SK-N-SH (cell line): ENCODE measurements around the gene PCP4. TPM values are rescaled to one million over a fixed set of nuclear protein-coding genes. Genes with fewer than 3 reads are reported as not detected.

Source experiments
- CTCF ChIA-PET: fragments of 300-600, 350-600 bp; formaldehyde crosslinking; extraction: SDS; loops from one replicate; lab custom pipeline; 2021; lab: Yijun Ruan, JAX
- POLR2A ChIA-PET: fragments of 350-600 bp; sonication (Branson Sonifier 250); formaldehyde crosslinking; extraction: SDS; loops from one replicate; lab custom pipeline; 2020; ENCODE audit warnings: antibody characterized with exemption, inconsistent platforms; lab: Yijun Ruan, JAX
- DNase-seq: peaks from one replicate; pipeline ENCODE4 v3.0.0; 2012
- H2AFZ ChIP-seq: fragments of 200-600 bp; sonication (generic); 2 replicates; pipeline ENCODE4 v1.8.1; 2016; ENCODE audit warnings: antibody characterized with exemption, mild to moderate bottlenecking, low read depth
- H3F3A ChIP-seq: fragments of 200-600 bp; sonication (generic); replicated peaks from 2 replicates; pipeline ENCODE3; 2016; ENCODE audit warnings: antibody characterized with exemption, mild to moderate bottlenecking; ENCODE audit not compliant: insufficient read depth
- H3K27ac ChIP-seq, 2 experiments: fragments of 200-500 bp in 1 of 2; fragments of 200-600 bp in 1 of 2; sonication (Bioruptor generic) in 1 of 2; sonication (generic), shearing (Covaris generic) in 1 of 2; 2 replicates each; pipeline versions ENCODE4 v1.5.1 to v1.6.1; 2014 to 2016; ENCODE audit warnings: low read depth in 2 of 2, inconsistent platforms in 1 of 2, low read length in 1 of 2, mild to moderate bottlenecking in 1 of 2, mixed read lengths in 1 of 2
- H3K27me3 ChIP-seq: fragments of 200-600 bp; sonication (generic), shearing (Covaris generic); 2 replicates; pipeline ENCODE4 v1.6.1; 2016; ENCODE audit warnings: mixed run types; ENCODE audit not compliant: insufficient read depth
- H3K36me3 ChIP-seq, 2 experiments: fragments of 200-500 bp in 1 of 2; fragments of 200-600 bp in 1 of 2; sonication (Bioruptor generic) in 1 of 2; sonication (generic) in 1 of 2; replicated peaks in 1 of 2; 2 replicates each; pipeline versions ENCODE3 to v1.5.1; 2014 to 2016; ENCODE audit warnings: low read length in 1 of 2, mild to moderate bottlenecking in 1 of 2; ENCODE audit not compliant: insufficient read depth in 2 of 2, control insufficient read depth in 1 of 2
- H3K4me1 ChIP-seq, 2 experiments: fragments of 200-500 bp in 1 of 2; fragments of 200-600 bp in 1 of 2; sonication (Bioruptor generic) in 1 of 2; sonication (generic), shearing (Covaris generic) in 1 of 2; 2 replicates each; pipeline versions ENCODE4 v1.5.1 to v1.6.1; 2014 to 2016; ENCODE audit warnings: low read depth in 1 of 2, low read length in 1 of 2, mixed run types in 1 of 2; ENCODE audit not compliant: insufficient read depth in 2 of 2, control insufficient read depth in 1 of 2
- H3K4me2 ChIP-seq: fragments of 200-600 bp; sonication (generic), shearing (Covaris generic); 2 replicates; pipeline ENCODE4 v1.6.1; 2017; ENCODE audit warnings: mixed run types
- H3K4me3 ChIP-seq, 2 experiments: fragments of 200-500 bp in 1 of 2; fragments of 200-600 bp in 1 of 2; sonication (Bioruptor generic) in 1 of 2; sonication (generic), shearing (Covaris generic) in 1 of 2; 2 replicates each; pipeline versions ENCODE4 v1.5.1 to v1.8.1; 2014 to 2016; ENCODE audit warnings: low read depth in 2 of 2, inconsistent platforms in 1 of 2, low read length in 1 of 2, mild to moderate bottlenecking in 1 of 2, mixed read lengths in 1 of 2, moderate library complexity in 1 of 2
- H3K79me2 ChIP-seq: fragments of 200-600 bp; sonication (generic); 2 replicates; pipeline ENCODE4 v1.8.1; 2017; ENCODE audit warnings: mild to moderate bottlenecking; ENCODE audit not compliant: insufficient read depth
- H3K9ac ChIP-seq: fragments of 200-600 bp; sonication (generic); 2 replicates; pipeline ENCODE4 v1.6.1; 2017; ENCODE audit warnings: mixed run types
- H3K9me2 ChIP-seq: fragments of 200-600 bp; sonication (generic); 2 replicates; pipeline ENCODE4 v1.6.1; 2017; ENCODE audit warnings: mixed run types
- H3K9me3 ChIP-seq: fragments of 200-600 bp; sonication (generic); 2 replicates; pipeline ENCODE4 v1.6.1; 2017; ENCODE audit warnings: mixed run types, mild to moderate bottlenecking, moderate library complexity
- H4K20me1 ChIP-seq: fragments of 200-600 bp; sonication (generic); 2 replicates; pipeline ENCODE4 v1.6.1; 2017; ENCODE audit warnings: mild to moderate bottlenecking, mixed run types; ENCODE audit not compliant: insufficient read depth
- CHD2 ChIP-seq: fragments of 150-350 bp; IDR thresholded peaks from 2 replicates; pipeline ENCODE4 v1.6.1; 2018; ENCODE audit warnings: low read length; ENCODE audit not compliant: partially characterized antibody
- ELF1 ChIP-seq: IDR thresholded peaks from 2 replicates; pipeline ENCODE4 v1.4.0; 2012
- EZH2phosphoT487 ChIP-seq: fragments of 200-600 bp; sonication (generic); IDR thresholded peaks from 2 replicates; pipeline ENCODE4 v1.6.1; 2017; ENCODE audit warnings: low read depth, mixed run types, mild to moderate bottlenecking, antibody characterized with exemption, moderate library complexity, borderline replicate concordance
- FOXJ3 ChIP-seq: sonication (generic); formaldehyde crosslinking; IDR thresholded peaks from 2 replicates; pipeline ENCODE4 v1.5.1; 2020; ENCODE audit warnings: mild to moderate bottlenecking, missing genetic modification reagents
- GABPA ChIP-seq: IDR thresholded peaks from 2 replicates; pipeline ENCODE4 v1.4.0; 2012; ENCODE audit warnings: low read depth, mild to moderate bottlenecking
- GATA2 ChIP-seq: sonication (generic); formaldehyde crosslinking; IDR thresholded peaks from 2 replicates; pipeline ENCODE4 v1.5.0; 2020; ENCODE audit warnings: mild to moderate bottlenecking, missing genetic modification reagents
- JUND ChIP-seq: IDR thresholded peaks from 2 replicates; pipeline ENCODE4 v1.4.0; 2012
- MAX ChIP-seq: IDR thresholded peaks from 2 replicates; pipeline ENCODE4 v1.4.0; 2012; ENCODE audit warnings: low read depth
- MXI1 ChIP-seq: IDR thresholded peaks from 2 replicates; pipeline ENCODE4 v1.6.1; 2012; ENCODE audit warnings: mild to moderate bottlenecking, low read depth, low read length, improper control_type of control experiment
- NFIC ChIP-seq: IDR thresholded peaks from 2 replicates; pipeline ENCODE4 v1.4.0; 2012; ENCODE audit warnings: borderline replicate concordance
- POLR2AphosphoS5 ChIP-seq: IDR thresholded peaks from 2 replicates; pipeline ENCODE4 v1.6.1; 2012; ENCODE audit warnings: low read depth, low read length
- RAD21 ChIP-seq: IDR thresholded peaks from 2 replicates; pipeline ENCODE4 v1.6.1; 2012; ENCODE audit warnings: mild to moderate bottlenecking, low read length
- RFX5 ChIP-seq: IDR thresholded peaks from 2 replicates; pipeline ENCODE4 v1.6.1; 2012; ENCODE audit warnings: mild to moderate bottlenecking, improper control_type of control experiment, low read length
- RXRA ChIP-seq: IDR thresholded peaks from 2 replicates; pipeline ENCODE4 v1.4.0; 2012; ENCODE audit warnings: low read depth, mild to moderate bottlenecking, borderline replicate concordance
- SIN3A ChIP-seq: IDR thresholded peaks from 2 replicates; pipeline ENCODE4 v1.6.1; 2012; ENCODE audit warnings: low read depth, mild to moderate bottlenecking, low read length, moderate library complexity, borderline replicate concordance
- TAF1 ChIP-seq: IDR thresholded peaks from 2 replicates; pipeline ENCODE4 v1.6.1; 2012; ENCODE audit warnings: low read depth, mild to moderate bottlenecking, low read length, moderate library complexity, borderline replicate concordance
- TEAD4 ChIP-seq: IDR thresholded peaks from 2 replicates; pipeline ENCODE4 v1.4.0; 2012; ENCODE audit warnings: mild to moderate bottlenecking, borderline replicate concordance; ENCODE audit not compliant: insufficient read depth
- USF2 ChIP-seq: fragments of 150-350 bp; IDR thresholded peaks from 2 replicates; pipeline ENCODE4 v1.6.1; 2017; ENCODE audit warnings: antibody characterized with exemption, low read length, low read depth, borderline replicate concordance
- YY1 ChIP-seq: IDR thresholded peaks from 2 replicates; pipeline ENCODE4 v1.4.0; 2012; ENCODE audit warnings: low read depth, mild to moderate bottlenecking
- ZBTB33 ChIP-seq: IDR thresholded peaks from 2 replicates; pipeline ENCODE4 v1.4.0; 2012; ENCODE audit warnings: low read depth, borderline replicate concordance
- WGBS: methylation state at CpG from one replicate; pipeline ENCODE4 v1.1.6; 2017; ENCODE audit warnings: low lambda C conversion rate; 5-methylcytosine and 5-hydroxymethylcytosine counted together
- polyA plus RNA-seq, 3 experiments: library from polyadenylated mRNA; depleted of rRNA; stranded (reverse); fragments of >200 nt; gene quantifications; 2 replicates each; pipeline ENCODE4 v1.2.3, GENCODE V29; 2012

Gene PCP4
- polyA plus RNA-seq, 1 of the 3 experiments (the other 2 are of a cell fraction), result not detected

GRCh38 chr21:39842741-39843459 is 24.3 kb upstream of the PCP4 start:
- Histone ChIP-seq H3F3A (no peaks in the 10 kb centered on the region), H4K20me1 (no peaks in the 10 kb centered on the region), H2AFZ (no peak overlapping the region), H3K4me1 (no peaks in the 10 kb centered on the region), H3K9ac (no peak overlapping the region), H3K27me3 (no peaks in the 10 kb centered on the region), H3K4me2 (no peak overlapping the region), H3K36me3 (no peaks in the 10 kb centered on the region), H3K4me3 (no peak overlapping the region), H3K27ac (no peak overlapping the region), H3K79me2 (no peaks in the 10 kb centered on the region), H3K9me2 (no peaks in the 10 kb centered on the region), H3K9me3 (no peaks in the 10 kb centered on the region; the same call in 1 of the 2 replicates)
- DNase-seq, result no peak
- WGBS, result 34% methylated on average over 14 of the region's 14 CpGs
- ChIA-PET CTCF (interaction anchor here (1.3 to 1.6 kb wide), 2 partner anchors 21 to 24 kb away, joined by 3 to 4 read pairs; partner anchors contain the start of gene PCP4), POLR2A (no interaction called here)
- TF ChIP-seq TAF1 (no peak), JUND (no peak), SIN3A (no peak), GATA2 (CRISPR knock-in tag) (no peak), EZH2phosphoT487 (no peak), POLR2AphosphoS5 (no peak), CHD2 (no peak), FOXJ3 (CRISPR knock-in tag) (no peak), USF2 (no peak), NFIC (no peak), TEAD4 (no peak), RXRA (no peak), GABPA (no peak), YY1 (no peak), RFX5 (no peak), ZBTB33 (no peak), ELF1 (no peak), MXI1 (no peak), MAX (no peak), RAD21 (no peak)
